Measurements from ENCODE around the gene RPRD1B. TPM values are rescaled to one million over a fixed set of nuclear protein-coding genes. Genes with fewer than 3 reads are reported as not detected.

RPRD1B gene
- total RNA-seq, 1 experiment from 2014 or later: 42.6 TPM

DNA sequence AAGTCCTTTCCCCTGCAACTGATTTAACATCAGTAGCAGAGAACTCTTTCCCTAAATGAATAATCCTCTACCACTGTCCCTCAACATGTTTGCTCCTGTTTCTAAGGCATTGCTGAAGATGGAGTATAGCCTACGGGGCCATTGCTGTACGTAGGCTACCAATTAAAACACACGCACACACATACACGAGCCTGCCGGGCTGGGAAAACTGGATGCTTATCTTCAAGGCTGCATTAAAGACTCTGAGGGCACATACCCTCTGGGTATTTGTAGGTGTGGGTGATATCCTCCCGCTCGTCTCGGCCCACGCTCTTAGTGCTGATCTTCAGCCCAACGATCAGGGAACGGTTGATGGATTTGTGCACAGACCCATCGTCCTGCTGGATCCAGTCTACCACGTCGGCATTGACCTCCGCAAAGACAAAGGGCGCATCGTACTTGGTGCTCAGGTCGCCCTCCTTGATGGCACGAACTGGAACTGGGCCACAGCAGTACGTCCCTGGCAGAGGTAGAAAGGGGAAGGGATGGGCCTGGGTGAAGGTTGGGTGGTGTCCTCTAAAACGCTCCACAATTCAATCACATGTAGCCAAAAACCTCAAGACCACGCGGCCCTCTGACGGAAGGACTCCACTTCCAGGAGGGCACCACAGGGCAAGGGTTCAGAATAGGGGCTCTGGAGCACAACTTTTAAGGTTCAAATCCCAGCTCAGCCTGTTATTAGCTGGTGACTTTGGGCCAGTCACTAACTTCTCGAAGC, 105.8 kb downstream of the RPRD1B start:
- TF ChIP-seq, protein P1, sequence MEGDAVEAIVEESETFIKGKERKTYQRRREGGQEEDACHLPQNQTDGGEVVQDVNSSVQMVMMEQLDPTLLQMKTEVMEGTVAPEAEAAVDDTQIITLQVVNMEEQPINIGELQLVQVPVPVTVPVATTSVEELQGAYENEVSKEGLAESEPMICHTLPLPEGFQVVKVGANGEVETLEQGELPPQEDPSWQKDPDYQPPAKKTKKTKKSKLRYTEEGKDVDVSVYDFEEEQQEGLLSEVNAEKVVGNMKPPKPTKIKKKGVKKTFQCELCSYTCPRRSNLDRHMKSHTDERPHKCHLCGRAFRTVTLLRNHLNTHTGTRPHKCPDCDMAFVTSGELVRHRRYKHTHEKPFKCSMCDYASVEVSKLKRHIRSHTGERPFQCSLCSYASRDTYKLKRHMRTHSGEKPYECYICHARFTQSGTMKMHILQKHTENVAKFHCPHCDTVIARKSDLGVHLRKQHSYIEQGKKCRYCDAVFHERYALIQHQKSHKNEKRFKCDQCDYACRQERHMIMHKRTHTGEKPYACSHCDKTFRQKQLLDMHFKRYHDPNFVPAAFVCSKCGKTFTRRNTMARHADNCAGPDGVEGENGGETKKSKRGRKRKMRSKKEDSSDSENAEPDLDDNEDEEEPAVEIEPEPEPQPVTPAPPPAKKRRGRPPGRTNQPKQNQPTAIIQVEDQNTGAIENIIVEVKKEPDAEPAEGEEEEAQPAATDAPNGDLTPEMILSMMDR (IDR thresholded peaks at IDR 0.05; ENCODE audit: unreplicated experiment): no peak
- CTCF ChIA-PET: interaction anchor here (0.7 to 2.0 kb wide), 4 partner anchors 16 to 82 kb away, joined by 3 to 7 read pairs (median 3); no protein-coding TSS in a partner anchor
- BruUV-seq (replicated peaks): no TSS peak
- intact Hi-C loops (cut with micrococcal nuclease): no loop called here
- no peak for DNase-seq (ENCODE audit: unreplicated experiment)
- H3K4me3 Mint-ChIP-seq (ENCODE audit: unreplicated experiment): no peak overlapping the region
- H3K36me3 Mint-ChIP-seq (ENCODE audit: insufficient read depth, unreplicated experiment): no peaks in the 10 kb centered on the region
- H3K4me1 Mint-ChIP-seq (ENCODE audit: insufficient read depth, unreplicated experiment): peaks cover 31% of the 10 kb centered on the region
- H3K27ac Mint-ChIP-seq (ENCODE audit: low read depth, unreplicated experiment): no peak overlapping the region
- H3K9me3 Mint-ChIP-seq (ENCODE audit: unreplicated experiment): no peaks in the 10 kb centered on the region
- POLR2A ChIA-PET: interaction anchor here (0.9 to 1.6 kb wide), 3 partner anchors 14 to 57 kb away, joined by 3 to 4 read pairs (median 3); no protein-coding TSS in a partner anchor
- no peaks in the 10 kb centered on the region for H3K27me3 Mint-ChIP-seq (ENCODE audit: insufficient read depth, unreplicated experiment)

DNA sequence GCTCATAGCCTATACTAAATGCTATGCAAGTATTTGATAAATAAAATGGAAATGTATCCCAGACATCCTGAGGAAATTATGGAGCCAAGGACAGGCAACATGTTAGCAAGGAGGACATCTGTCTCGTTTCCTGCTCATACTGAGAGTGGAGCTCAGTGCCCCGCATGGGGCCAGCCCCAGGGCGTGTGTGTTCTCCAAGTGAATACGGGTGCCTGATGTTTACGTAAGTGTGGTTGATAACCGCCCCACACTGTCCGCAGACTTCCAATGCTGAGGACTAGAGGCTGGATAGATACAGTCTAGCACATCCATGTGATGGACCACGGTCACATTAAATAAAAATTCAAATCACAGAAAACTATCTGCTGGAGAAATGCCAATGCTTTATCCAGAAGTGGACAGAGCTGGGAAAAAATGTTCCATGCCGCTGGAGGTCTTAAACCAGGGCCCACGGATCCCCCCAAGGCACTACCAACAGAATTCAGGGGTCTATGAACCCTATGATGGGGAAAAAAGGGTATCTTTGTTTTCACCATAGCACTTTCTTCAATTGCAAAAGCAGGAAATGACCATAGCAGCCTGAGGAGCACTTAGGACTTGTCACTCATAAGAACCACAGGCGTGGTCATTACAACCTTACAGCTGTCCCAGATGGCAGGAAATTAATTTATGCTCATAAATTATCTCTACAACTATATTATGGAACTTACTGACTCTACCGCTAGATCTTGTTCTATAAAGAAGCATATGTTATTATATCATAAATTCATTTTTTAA, 106.6 kb downstream of the RPRD1B start:
- ChIA-PET POLR2A (interaction anchor here (0.9 to 1.6 kb wide), 5 partner anchors 11 to 56 kb away, joined by 3 to 4 read pairs (median 3); no protein-coding TSS in a partner anchor), CTCF (interaction anchor here (0.6 to 2.0 kb wide), 5 partner anchors 17 to 81 kb away, joined by 3 to 7 read pairs (median 3); no protein-coding TSS in a partner anchor)
- no TSS peak for BruUV-seq (replicated peaks)
- Mint-ChIP-seq H3K4me1 (ENCODE audit: insufficient read depth, unreplicated experiment) (peaks cover 35% of the 10 kb centered on the region), H3K27me3 (ENCODE audit: insufficient read depth, unreplicated experiment) (no peaks in the 10 kb centered on the region), H3K27ac (ENCODE audit: low read depth, unreplicated experiment) (no peak overlapping the region), H3K9me3 (ENCODE audit: unreplicated experiment) (no peaks in the 10 kb centered on the region), H3K36me3 (ENCODE audit: insufficient read depth, unreplicated experiment) (no peaks in the 10 kb centered on the region), H3K4me3 (ENCODE audit: unreplicated experiment) (no peak overlapping the region)
- TF ChIP-seq, protein P1 (IDR thresholded peaks at IDR 0.05; ENCODE audit: unreplicated experiment): no peak
- intact Hi-C loops (cut with micrococcal nuclease): no loop called here
- peak; percentile 68 for DNase-seq (ENCODE audit: unreplicated experiment)

DNA sequence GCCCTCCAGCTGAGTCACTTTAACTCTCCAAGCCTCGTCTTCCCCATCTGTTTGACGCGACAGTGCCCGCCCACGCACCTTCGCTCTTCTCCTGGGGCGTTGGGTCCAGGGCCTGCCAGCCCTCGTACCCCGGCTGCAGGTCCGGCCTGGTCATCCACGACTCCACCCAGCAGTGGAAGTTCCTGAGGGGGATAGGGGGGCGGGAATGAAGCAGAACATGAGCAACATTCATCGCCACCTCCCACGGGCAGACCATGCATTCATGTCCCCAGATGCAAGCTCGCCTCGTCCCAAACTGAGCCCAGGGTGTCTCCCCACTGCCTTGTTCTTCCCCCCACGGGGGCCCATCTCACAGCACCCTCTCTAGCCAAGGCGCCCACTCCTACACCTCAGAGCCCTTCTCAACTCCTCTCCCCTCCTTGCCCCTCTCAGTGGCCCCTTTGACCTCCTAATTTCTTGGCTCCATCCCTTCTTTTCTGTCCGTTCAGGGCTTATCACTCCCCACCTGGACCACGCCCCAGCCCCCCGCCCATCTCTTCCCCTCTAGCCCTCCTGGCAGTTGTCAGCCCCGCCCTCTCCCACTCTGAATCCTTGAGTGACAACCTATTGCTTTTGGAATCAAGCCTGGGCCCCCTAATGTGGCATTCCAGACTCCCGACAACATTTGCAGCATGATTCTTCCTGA, 107.8 kb downstream of the RPRD1B start:
- ChIA-PET POLR2A (interaction anchor here (0.9 to 1.6 kb wide), 3 partner anchors 12 to 55 kb away, joined by 3 read pairs; no protein-coding TSS in a partner anchor), CTCF (interaction anchor here (1.4 to 2.0 kb wide), 2 partner anchors 68 to 80 kb away, joined by 5 to 7 read pairs; no protein-coding TSS in a partner anchor)
- Mint-ChIP-seq H3K27ac (ENCODE audit: low read depth, unreplicated experiment) (no peak overlapping the region), H3K27me3 (ENCODE audit: insufficient read depth, unreplicated experiment) (no peaks in the 10 kb centered on the region), H3K4me3 (ENCODE audit: unreplicated experiment) (no peak overlapping the region), H3K4me1 (ENCODE audit: insufficient read depth, unreplicated experiment) (peaks cover 38% of the 10 kb centered on the region), H3K9me3 (ENCODE audit: unreplicated experiment) (no peaks in the 10 kb centered on the region), H3K36me3 (ENCODE audit: insufficient read depth, unreplicated experiment) (no peaks in the 10 kb centered on the region)
- BruUV-seq (replicated peaks): no TSS peak
- no peak for DNase-seq (ENCODE audit: unreplicated experiment)
- TF ChIP-seq, protein P1 (IDR thresholded peaks at IDR 0.05; ENCODE audit: unreplicated experiment): no peak
- intact Hi-C loops (cut with micrococcal nuclease): no loop called here

Other genes with a start within 250 kb of the RPRD1B start
- gene VSTM2L, start 130.6 kb upstream of the RPRD1B start, total RNA-seq (2022): 15.6 and 16.4 TPM in 2 replicates
- gene TTI1, start 290 bp upstream of the RPRD1B start, total RNA-seq (2022): 17.1 and 18.3 TPM in 2 replicates
- 0.76 and 1.5 TPM in 2 replicates for gene TGM2, start 131.5 kb downstream of the RPRD1B start, total RNA-seq (2022)
- gene KIAA1755, start 227.0 kb downstream of the RPRD1B start, total RNA-seq (2022): not detected in 2 replicates

Measured in MCF 10A (cell line).